HepG2 (cell line): Measurements from ENCODE around the gene VWA3A. TPM values are rescaled to one million over a fixed set of nuclear protein-coding genes. Genes with fewer than 3 reads are reported as not detected.

Experiments used
- CBX1 ChIP-seq: IDR thresholded peaks from one replicate; pipeline ENCODE4 v1.6.1; 2016; ENCODE audit warnings: antibody characterized with exemption, low read depth
- CEBPZ ChIP-seq: IDR thresholded peaks from 2 replicates; pipeline ENCODE4 v1.6.1; 2012; ENCODE audit warnings: low read length, improper control_type of control experiment
- CHD2 ChIP-seq: IDR thresholded peaks from 2 replicates; pipeline ENCODE4 v1.6.1; 2011; ENCODE audit warnings: low read depth, low read length, improper control_type of control experiment
- KDM3A ChIP-seq: IDR thresholded peaks from 2 replicates; pipeline ENCODE4 v1.6.1; 2018; ENCODE audit warnings: low read depth, missing compliant biosample characterization
- KLF15 ChIP-seq: sonication (generic); formaldehyde crosslinking; IDR thresholded peaks from 2 replicates; pipeline ENCODE4 v1.8.1; 2023; ENCODE audit warnings: borderline replicate concordance, mild to moderate bottlenecking, inconsistent platforms, missing genetic modification reagents, mixed read lengths
- MED13 ChIP-seq: sonication (generic); formaldehyde crosslinking; IDR thresholded peaks from 2 replicates; pipeline ENCODE4 v1.5.0; 2020; ENCODE audit warnings: missing genetic modification reagents
- MED8 ChIP-seq: sonication (generic); formaldehyde crosslinking; IDR thresholded peaks from 2 replicates; pipeline ENCODE4 v1.8.1; 2023; ENCODE audit warnings: mild to moderate bottlenecking, missing genetic modification reagents; ENCODE audit not compliant: insufficient replicate concordance
- NFATC3 ChIP-seq: sonication (generic); formaldehyde crosslinking; IDR thresholded peaks from 2 replicates; pipeline ENCODE4 v1.5.1; 2020; ENCODE audit warnings: mild to moderate bottlenecking, missing genetic modification reagents
- POGK ChIP-seq: sonication (generic); formaldehyde crosslinking; conservative IDR thresholded peaks from 2 replicates; pipeline ENCODE4 v1.8.0; 2022; ENCODE audit warnings: mild to moderate bottlenecking, moderate library complexity, missing genetic modification reagents
- PTBP1 ChIP-seq: fragments of 200-400 bp; formaldehyde crosslinking; IDR thresholded peaks from 2 replicates; pipeline ENCODE4 v1.6.1; 2018; ENCODE audit warnings: low read length, low read depth; ENCODE audit not compliant: poor library complexity, severe bottlenecking
- RXRA ChIP-seq: sonication (generic); formaldehyde crosslinking; IDR thresholded peaks from 2 replicates; pipeline ENCODE4 v1.5.1; 2020; ENCODE audit warnings: missing genetic modification reagents
- SRSF9 ChIP-seq: fragments of 200-400 bp; formaldehyde crosslinking; IDR thresholded peaks from 2 replicates; pipeline ENCODE4 v1.6.1; 2018; ENCODE audit warnings: borderline replicate concordance, mild to moderate bottlenecking, low read depth, low read length; ENCODE audit not compliant: insufficient read depth, poor library complexity, severe bottlenecking
- TAF1 ChIP-seq: sonication (generic); formaldehyde crosslinking; IDR thresholded peaks from 2 replicates; pipeline ENCODE4 v1.4.0; 2020; ENCODE audit warnings: missing genetic modification reagents
- TBX2 ChIP-seq: sonication (generic); formaldehyde crosslinking; IDR thresholded peaks from 2 replicates; pipeline ENCODE4 v1.5.0; 2020; ENCODE audit warnings: missing genetic modification reagents, mild to moderate bottlenecking, borderline replicate concordance
- TP53 ChIP-seq: sonication (generic); formaldehyde crosslinking; conservative IDR thresholded peaks from 2 replicates; pipeline ENCODE4 v1.4.0; 2020; ENCODE audit warnings: missing genetic modification reagents
- YEATS4 ChIP-seq: sonication (generic); formaldehyde crosslinking; IDR thresholded peaks from 2 replicates; pipeline ENCODE4 v1.4.0; 2020; ENCODE audit warnings: missing genetic modification reagents, borderline replicate concordance
- ZBTB42 ChIP-seq: sonication (generic); formaldehyde crosslinking; IDR thresholded peaks from 2 replicates; pipeline ENCODE4 v1.5.0; 2020; ENCODE audit warnings: mild to moderate bottlenecking, missing genetic modification reagents
- ZNF207 ChIP-seq: fragments of 450-650 bp; IDR thresholded peaks from 2 replicates; pipeline ENCODE4 v1.6.1; 2016; ENCODE audit warnings: antibody characterized with exemption, borderline replicate concordance
- ZNF30 ChIP-seq: sonication (generic); formaldehyde crosslinking; IDR thresholded peaks from 2 replicates; pipeline ENCODE4 v1.5.0; 2020; ENCODE audit warnings: mild to moderate bottlenecking, missing genetic modification reagents
- ZNF432 ChIP-seq: sonication (generic); formaldehyde crosslinking; IDR thresholded peaks from 2 replicates; pipeline ENCODE4 v1.5.0; 2020; ENCODE audit warnings: missing genetic modification reagents, mild to moderate bottlenecking, borderline replicate concordance
- ZNF547 ChIP-seq: sonication (generic); formaldehyde crosslinking; IDR thresholded peaks from 2 replicates; pipeline ENCODE4 v1.5.1; 2020; ENCODE audit warnings: mild to moderate bottlenecking, missing genetic modification reagents
- ZNF570 ChIP-seq: sonication (generic); formaldehyde crosslinking; IDR thresholded peaks from 2 replicates; pipeline ENCODE4 v1.4.0; 2020; ENCODE audit warnings: mild to moderate bottlenecking, missing genetic modification reagents, borderline replicate concordance
- ZNF766 ChIP-seq: sonication (generic); formaldehyde crosslinking; IDR thresholded peaks from 2 replicates; pipeline ENCODE4 v1.5.0; 2020; ENCODE audit warnings: missing genetic modification reagents, borderline replicate concordance
- ZNF800 ChIP-seq: sonication (generic); formaldehyde crosslinking; IDR thresholded peaks from 2 replicates; pipeline ENCODE4 v1.4.0; 2020; ENCODE audit warnings: missing genetic modification reagents
- polyA plus RNA-seq, 8 experiments: library from polyadenylated mRNA; depleted of rRNA in 3 of 8; stranded (reverse) in 7 of 8; unstranded in 1 of 8; fragments of >200 nt; fragmentation: Illumina TruSeq in 4 of 8; extraction: Trizol in 4 of 8; gene quantifications; 2 replicates each; pipeline versions ENCODE4 v1.2.1 to v1.2.3, GENCODE V29; 2011 to 2016; ENCODE audit warnings: low read depth in 4 of 8, missing spikeins in 1 of 8, mixed read lengths in 1 of 8; ENCODE audit not compliant: insufficient read depth in 1 of 8
- total RNA-seq, 5 experiments: library from RNA; depleted of rRNA; stranded (reverse); fragments of >200 nt; fragmentation: Illumina TruSeq; extraction: Trizol; gene quantifications; 2 replicates each; pipeline ENCODE4 v1.2.3, GENCODE V29; 2016; ENCODE audit warnings: low read depth in 1 of 5

Gene VWA3A
- total and polyA plus RNA-seq, 2 of the 13 experiments (the other 11 are each of a cell fraction or from before 2014, with no cell fraction given) = 0.03 to 0.07 TPM

GRCh38 chr16:22190081-22190775 is 97.9 kb downstream of the VWA3A start (continued):
- TF ChIP-seq TAF1 (CRISPR knock-in tag) = peak; percentile 86
- TF ChIP-seq TBX2 (CRISPR knock-in tag) = peak; percentile 80; the same call in 1 of the 2 replicates
- peak; percentile 86; the same call in 1 of the 2 replicates for TF ChIP-seq ZNF547 (CRISPR knock-in tag)
- peak; percentile 81; the same call in 1 of the 2 replicates for TF ChIP-seq ZBTB42 (CRISPR knock-in tag)
- TF ChIP-seq RXRA (CRISPR knock-in tag) = peak; percentile 86
- TF ChIP-seq KLF15 (CRISPR knock-in tag) = peak; percentile 43; the same call in 1 of the 2 replicates
- TF ChIP-seq ZNF766 (CRISPR knock-in tag) = 0 out of 2 replicates have a peak, but pooled peaks have one; percentile 22
- TF ChIP-seq MED8 (CRISPR knock-in tag) = no peak
- peak; percentile 80; the same call in 1 of the 2 replicates for TF ChIP-seq KDM3A
- no peak for TF ChIP-seq ZNF207
- no peak for TF ChIP-seq PTBP1
- peak; percentile 96 for TF ChIP-seq POGK (CRISPR knock-in tag)
- peak; percentile 70; the same call in 1 of the 2 replicates for TF ChIP-seq NFATC3 (CRISPR knock-in tag)
- TF ChIP-seq CBX1 = peak; percentile 94
- no peak for TF ChIP-seq CHD2
- no peak for TF ChIP-seq SRSF9
- no peak for TF ChIP-seq CEBPZ
- TF ChIP-seq ZNF30 (CRISPR knock-in tag) = no peak
- TF ChIP-seq MED13 (CRISPR knock-in tag) = peak; percentile 72
- no peak for TF ChIP-seq ZNF432 (CRISPR knock-in tag)
- TF ChIP-seq YEATS4 (CRISPR knock-in tag) = peak; percentile 95
- TF ChIP-seq ZNF570 (CRISPR knock-in tag) = no peak
- TF ChIP-seq TP53 = no peak
- TF ChIP-seq ZNF800 (CRISPR knock-in tag) = peak; percentile 83
